ENCODE data around the gene LMX1B. TPM values are rescaled to one million over a fixed set of nuclear protein-coding genes. Genes with fewer than 3 reads are reported as not detected.
A peak's percentile ranks its signal among the peaks of the same experiment; 100 is the strongest.

Gene LMX1B
- total RNA-seq, 1 donor from 2014 or later: 0.14 TPM

DNA sequence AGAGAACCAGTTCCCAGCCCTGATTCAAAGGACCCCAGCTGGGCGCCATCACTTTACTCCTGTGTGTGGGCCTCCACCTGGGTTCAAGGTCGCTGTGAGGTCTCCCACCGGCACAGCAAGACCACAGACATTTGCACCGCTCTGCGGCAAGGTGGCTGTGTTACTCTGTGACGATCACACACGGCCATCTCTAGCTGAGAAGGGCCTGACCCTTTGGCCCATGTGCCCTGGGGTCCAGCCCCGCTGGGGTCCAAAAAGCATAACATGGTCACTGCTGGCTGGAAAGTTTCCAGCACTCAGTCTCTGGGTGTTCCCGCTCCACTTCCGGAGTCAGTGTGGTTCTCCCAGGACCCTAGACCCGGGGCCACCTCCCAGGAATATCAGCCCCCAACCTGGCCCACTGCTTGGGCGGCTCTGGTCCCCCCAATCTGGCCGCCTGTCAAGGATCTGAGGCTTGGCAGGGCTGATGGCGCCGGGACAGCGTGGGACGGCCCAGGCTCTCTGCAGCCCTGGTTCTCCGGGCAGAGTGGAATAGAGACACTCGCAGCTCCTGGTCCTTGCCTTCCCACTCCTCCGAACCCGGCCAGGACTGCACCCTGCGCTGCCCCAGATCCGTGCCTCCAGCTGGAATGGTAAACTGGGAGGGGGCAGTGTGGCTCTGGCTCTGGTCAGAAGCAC, 3.9 kb upstream of the LMX1B start:
- TF ChIP-seq, protein P1, sequence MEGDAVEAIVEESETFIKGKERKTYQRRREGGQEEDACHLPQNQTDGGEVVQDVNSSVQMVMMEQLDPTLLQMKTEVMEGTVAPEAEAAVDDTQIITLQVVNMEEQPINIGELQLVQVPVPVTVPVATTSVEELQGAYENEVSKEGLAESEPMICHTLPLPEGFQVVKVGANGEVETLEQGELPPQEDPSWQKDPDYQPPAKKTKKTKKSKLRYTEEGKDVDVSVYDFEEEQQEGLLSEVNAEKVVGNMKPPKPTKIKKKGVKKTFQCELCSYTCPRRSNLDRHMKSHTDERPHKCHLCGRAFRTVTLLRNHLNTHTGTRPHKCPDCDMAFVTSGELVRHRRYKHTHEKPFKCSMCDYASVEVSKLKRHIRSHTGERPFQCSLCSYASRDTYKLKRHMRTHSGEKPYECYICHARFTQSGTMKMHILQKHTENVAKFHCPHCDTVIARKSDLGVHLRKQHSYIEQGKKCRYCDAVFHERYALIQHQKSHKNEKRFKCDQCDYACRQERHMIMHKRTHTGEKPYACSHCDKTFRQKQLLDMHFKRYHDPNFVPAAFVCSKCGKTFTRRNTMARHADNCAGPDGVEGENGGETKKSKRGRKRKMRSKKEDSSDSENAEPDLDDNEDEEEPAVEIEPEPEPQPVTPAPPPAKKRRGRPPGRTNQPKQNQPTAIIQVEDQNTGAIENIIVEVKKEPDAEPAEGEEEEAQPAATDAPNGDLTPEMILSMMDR (IDR thresholded peaks at IDR 0.05): no peak
- peak; percentile 59 for DNase-seq
- intact Hi-C loops (cut with DNase I): no loop called here
- H3K9me3 ChIP-seq: no peaks in the 10 kb centered on the region
- no peak overlapping the region for H3K4me3 ChIP-seq
- peaks cover 78% of the 10 kb centered on the region for H3K27me3 ChIP-seq
- peaks cover 25% of the 10 kb centered on the region for H3K4me1 ChIP-seq
- H3K36me3 ChIP-seq: no peaks in the 10 kb centered on the region
- ATAC-seq: no peak
- H3K27ac ChIP-seq: no peak overlapping the region

DNA sequence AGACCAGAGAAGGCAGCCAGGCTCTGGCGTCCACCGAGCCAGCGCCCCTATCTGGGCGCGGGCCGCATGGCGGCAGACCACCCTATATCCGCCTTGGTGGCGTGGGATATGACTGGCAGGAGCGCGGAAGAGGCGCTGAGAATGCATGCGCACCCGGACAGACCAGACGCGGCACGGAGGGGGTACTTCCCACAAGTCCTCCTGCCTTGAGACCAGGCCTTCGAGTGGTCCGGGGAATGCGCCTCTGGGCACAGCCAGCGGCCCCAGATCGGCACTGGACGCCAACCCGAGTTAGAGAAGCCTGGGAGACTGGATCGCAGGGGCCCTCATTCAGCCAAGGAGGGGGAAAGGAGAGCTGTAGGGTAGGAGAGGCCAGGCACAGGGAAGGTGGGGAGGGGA, 2.5 kb upstream of the LMX1B start:
- Histone ChIP-seq H3K4me3 (no peak overlapping the region), H3K27me3 (peaks cover 88% of the 10 kb centered on the region), H3K4me1 (peaks cover 25% of the 10 kb centered on the region), H3K9me3 (no peaks in the 10 kb centered on the region), H3K27ac (no peak overlapping the region), H3K36me3 (no peaks in the 10 kb centered on the region)
- intact Hi-C loops (cut with DNase I): no loop called here
- no peak for DNase-seq
- TF ChIP-seq, protein P1 (IDR thresholded peaks at IDR 0.05): no peak
- no peak for ATAC-seq

DNA sequence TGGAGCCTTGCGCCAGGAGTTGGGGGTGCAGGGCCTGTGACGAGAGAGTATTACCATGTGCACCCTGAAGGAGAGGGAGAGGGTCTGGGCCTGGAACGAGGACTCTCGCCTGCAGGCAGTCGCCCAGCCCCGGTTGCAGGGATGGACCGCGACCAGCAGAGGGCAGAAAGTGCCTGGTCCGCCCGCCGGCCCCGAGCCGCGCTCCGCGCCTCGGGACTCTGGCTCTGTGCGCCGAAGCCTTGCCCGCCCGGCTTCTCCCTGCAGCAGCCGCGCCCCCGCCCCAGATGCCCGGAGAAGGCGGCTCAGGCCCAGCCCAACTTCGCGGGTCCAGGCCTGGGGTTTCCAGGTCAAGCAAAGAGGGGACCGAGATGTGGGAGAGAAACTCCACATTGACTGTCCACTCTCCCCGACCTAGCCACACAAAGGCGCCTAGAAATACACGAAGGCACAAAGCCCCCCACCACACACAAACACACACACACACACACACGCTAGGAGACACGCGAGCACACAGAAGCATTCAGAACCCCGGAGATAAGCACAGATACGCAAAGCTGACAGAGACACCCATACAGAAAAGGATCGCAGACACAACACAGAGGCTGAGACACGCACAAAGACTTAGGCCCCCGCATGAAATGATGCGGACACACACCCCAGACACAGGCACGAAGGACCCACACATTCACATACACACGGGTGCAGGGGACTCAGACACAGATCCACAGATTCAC, 2.0 kb upstream of the LMX1B start:
- TF ChIP-seq, protein P1 (IDR thresholded peaks at IDR 0.05): peak; percentile 88
- Histone ChIP-seq H3K27me3 (peaks cover 88% of the 10 kb centered on the region), H3K9me3 (no peaks in the 10 kb centered on the region), H3K27ac (no peak overlapping the region), H3K4me1 (peaks cover 25% of the 10 kb centered on the region), H3K4me3 (no peak overlapping the region), H3K36me3 (no peaks in the 10 kb centered on the region)
- ATAC-seq: peak; percentile 90
- intact Hi-C loops (cut with DNase I): no loop called here
- DNase-seq: peak; percentile 88

DNA sequence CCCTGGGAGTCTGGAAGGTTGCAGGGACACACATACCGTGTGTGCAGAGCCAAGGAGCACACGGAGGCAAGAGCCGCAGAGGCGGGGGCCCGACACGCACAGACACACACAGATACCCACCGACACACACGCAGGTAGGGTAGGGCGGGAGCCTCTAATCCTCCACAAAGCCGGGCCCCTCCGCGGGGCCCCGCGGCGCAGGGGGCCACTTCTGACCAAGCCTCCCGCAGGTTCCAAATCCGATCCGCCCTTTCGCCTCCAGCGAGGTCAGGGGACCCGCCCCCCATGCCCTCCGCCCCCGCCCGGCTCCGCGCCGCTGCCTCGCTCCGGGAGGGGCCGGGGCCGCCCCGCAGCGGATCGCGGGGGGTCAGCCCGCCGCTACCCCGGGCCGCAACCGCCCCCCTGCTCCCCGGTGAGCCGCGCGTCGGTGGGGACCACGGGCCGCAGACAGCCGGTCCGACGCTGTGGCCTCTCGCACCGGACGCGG, 1.4 kb upstream of the LMX1B start:
- peaks cover 88% of the 10 kb centered on the region for H3K27me3 ChIP-seq
- TF ChIP-seq, protein P1 (IDR thresholded peaks at IDR 0.05): no peak
- no peak overlapping the region for H3K27ac ChIP-seq
- no peaks in the 10 kb centered on the region for H3K36me3 ChIP-seq
- no peaks in the 10 kb centered on the region for H3K9me3 ChIP-seq
- intact Hi-C loops (cut with DNase I): no loop called here
- ATAC-seq: no peak
- peaks cover 25% of the 10 kb centered on the region for H3K4me1 ChIP-seq
- peak overlapping the region; percentile 5 for H3K4me3 ChIP-seq
- DNase-seq: no peak

DNA sequence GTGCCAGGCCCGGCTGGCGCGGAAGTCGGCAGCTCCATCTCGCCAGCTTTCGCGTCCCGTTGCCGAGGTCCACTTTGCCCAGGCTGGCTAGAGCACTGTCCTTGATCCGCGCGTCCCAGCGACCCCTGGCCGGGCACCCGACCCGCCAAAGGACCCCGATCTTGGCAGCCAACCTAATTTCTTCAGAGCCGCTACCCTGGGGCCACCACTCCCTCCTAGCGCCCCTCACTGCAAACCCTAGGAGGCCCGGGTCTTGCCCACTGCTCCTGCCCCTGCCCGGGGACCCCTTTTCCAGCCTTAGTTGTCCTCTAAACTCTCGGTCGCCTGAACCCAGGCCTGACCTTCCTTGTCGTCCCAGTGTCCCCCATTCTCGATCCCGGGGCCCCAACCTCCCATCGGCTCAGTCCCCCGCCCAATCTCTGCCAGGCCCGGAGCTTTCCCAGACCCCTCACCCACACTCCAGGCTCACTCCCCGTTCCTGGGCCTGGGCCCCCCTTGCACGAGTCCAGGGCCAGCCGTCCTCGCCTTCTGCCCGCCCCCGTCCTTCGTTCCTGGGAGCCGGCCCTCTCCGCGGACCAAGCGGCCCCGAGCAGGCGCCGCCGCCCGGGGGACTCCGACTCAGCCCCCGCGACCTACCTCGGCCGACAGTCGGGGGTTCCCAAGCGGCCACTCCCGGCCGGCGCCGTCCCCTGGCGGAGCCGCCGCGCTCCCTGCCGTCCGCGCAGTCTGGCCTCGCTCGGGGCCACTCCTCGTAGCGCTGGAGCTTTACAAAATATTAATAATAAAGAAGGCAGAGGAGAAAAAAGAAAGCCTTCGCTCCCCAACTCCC, 701 bp upstream of the LMX1B start:
- peak overlapping the region; percentile 14 for H3K4me3 ChIP-seq
- intact Hi-C loops (cut with DNase I): no loop called here

More for the DNA sequence above, 701 bp upstream of the LMX1B start:
- DNase-seq (peak; percentile 64), ATAC-seq (no peak)
- Histone ChIP-seq H3K36me3 (no peaks in the 10 kb centered on the region), H3K27ac (no peak overlapping the region), H3K4me1 (peaks cover 26% of the 10 kb centered on the region), H3K27me3 (peaks cover 89% of the 10 kb centered on the region), H3K9me3 (no peaks in the 10 kb centered on the region)
- TF ChIP-seq, protein P1 (IDR thresholded peaks at IDR 0.05): no peak

Measured in upper lobe of right lung (tissue), 1 donor.